GM20000 (cell line): ENCODE data around the gene GIMAP6.
"Not testable (repeated sequence)": the region's sequence is repeated elsewhere in the genome, so short reads cannot be mapped to it uniquely, and the experiment has no call there.

Source experiments
- DNase-seq: peaks from one replicate; pipeline ENCODE4 v3.0.0; 2012; ENCODE audit warnings: low spot score
- CTCF ChIP-seq: IDR thresholded peaks from 2 replicates; pipeline ENCODE4 v1.5.1; 2012; ENCODE audit warnings: mild to moderate bottlenecking, control low read depth; ENCODE audit errors: extremely low read depth, missing control alignments

GIMAP6 gene

GRCh38 chr7:150613880-150614279, 18.3 kb downstream of the GIMAP6 start:
- DNase-seq = no peak
- no peak for TF ChIP-seq CTCF

GRCh38 chr7:150612925-150613324, 19.3 kb downstream of the GIMAP6 start:
- DNase-seq = no peak
- no peak for TF ChIP-seq CTCF

- DNase-seq = no peak
- no peak for TF ChIP-seq CTCF
These were observed 22.0 kb downstream of the GIMAP6 start for GRCh38 chr7:150610233-150610632.

- DNase-seq = not testable (repeated sequence)
These were observed 28.6 kb downstream of the GIMAP6 start for GRCh38 chr7:150603600-150603999.

- DNase-seq = no peak
- TF ChIP-seq CTCF = no peak
These were observed 36.8 kb downstream of the GIMAP6 start for GRCh38 chr7:150595361-150595760.

GRCh38 chr7:150594805-150595204, 37.4 kb downstream of the GIMAP6 start:
- TF ChIP-seq CTCF = no peak
- DNase-seq = no peak

- DNase-seq = no peak
- no peak for TF ChIP-seq CTCF
These were observed 44.6 kb downstream of the GIMAP6 start for GRCh38 chr7:150587551-150587950.

GRCh38 chr7:150586785-150587152, 45.4 kb downstream of the GIMAP6 start:
- no peak for TF ChIP-seq CTCF
- no peak for DNase-seq
